HFF-Myc (cell line): ENCODE measurements around the gene RAB6A.
"Not testable (repeated sequence)": the region's sequence is repeated elsewhere in the genome, so short reads cannot be mapped to it uniquely, and the experiment has no call there.

Experiments used
- DNase-seq: peaks from one replicate; pipeline ENCODE4 v3.0.0-alpha.2; 2011; ENCODE audit warnings: low read depth; ENCODE audit errors: extremely low read depth
- H3K4me3 ChIP-seq: replicated peaks from 2 replicates; pipeline ENCODE4 v1.5.1; 2011; ENCODE audit warnings: low read depth, mild to moderate bottlenecking, control low read depth, low read length
- CTCF ChIP-seq: IDR thresholded peaks from 2 replicates; pipeline ENCODE4 v1.5.1; 2012; ENCODE audit warnings: mild to moderate bottlenecking, low read depth, low read length, control low read depth; ENCODE audit errors: missing control alignments

Gene RAB6A

GRCh38 chr11:73784734-73785133, 23.9 kb upstream of the RAB6A start:
- no peak for TF ChIP-seq CTCF
- no peak for DNase-seq
- H3K4me3 ChIP-seq = no peak overlapping the region

GRCh38 chr11:73784080-73784634, 23.3 kb upstream of the RAB6A start:
- no peak overlapping the region for H3K4me3 ChIP-seq
- TF ChIP-seq CTCF = no peak
- no peak for DNase-seq

GRCh38 chr11:73783483-73784020, 22.7 kb upstream of the RAB6A start:
- DNase-seq = no peak
- TF ChIP-seq CTCF = no peak
- no peak overlapping the region for H3K4me3 ChIP-seq

GRCh38 chr11:73781303-73781702, 20.4 kb upstream of the RAB6A start:
- no peak for DNase-seq
- no peak for TF ChIP-seq CTCF

GRCh38 chr11:73779084-73779902, 18.4 kb upstream of the RAB6A start:
- H3K4me3 ChIP-seq = peak overlapping the region; percentile 43
- TF ChIP-seq CTCF = no peak
- DNase-seq = peak; percentile 95

More at GRCh38 chr11:73781303-73781702, 20.4 kb upstream of the RAB6A start:
- H3K4me3 ChIP-seq = no peak overlapping the region

- DNase-seq, H3K4me3 ChIP-seq: not testable (repeated sequence)
These were observed 9.9 kb upstream of the RAB6A start for GRCh38 chr11:73770811-73771210.

GRCh38 chr11:73766763-73767162, 5.9 kb upstream of the RAB6A start:
- no peak for DNase-seq
- no peak for TF ChIP-seq CTCF
- H3K4me3 ChIP-seq = no peak overlapping the region
